T-helper 22 cell (primary cell): ENCODE data around the gene TBC1D24.

Experiments used
- DNase-seq: peaks from one replicate; pipeline ENCODE4 v3.0.0-alpha.2; 2020; ENCODE audit warnings: low read depth

TBC1D24 gene

GRCh38 chr16:2482708-2483534 is 8.0 kb downstream of the TBC1D24 start:
- DNase-seq: no peak

GRCh38 chr16:2483939-2484897 is 9.3 kb downstream of the TBC1D24 start:
- no peak for DNase-seq

GRCh38 chr16:2484898-2485508 is 10.1 kb downstream of the TBC1D24 start:
- no peak for DNase-seq

GRCh38 chr16:2485811-2486507 is 11.0 kb downstream of the TBC1D24 start:
- no peak for DNase-seq

GRCh38 chr16:2486645-2487516 is 12.0 kb downstream of the TBC1D24 start:
- DNase-seq: peak; percentile 66

GRCh38 chr16:2487517-2487842 is 12.6 kb downstream of the TBC1D24 start:
- DNase-seq: no peak

- no peak for DNase-seq
These were observed 13.1 kb downstream of the TBC1D24 start for GRCh38 chr16:2487903-2488531.

GRCh38 chr16:2489581-2489980 is 14.7 kb downstream of the TBC1D24 start:
- no peak for DNase-seq

GRCh38 chr16:2490190-2491105 is 15.5 kb downstream of the TBC1D24 start:
- no peak for DNase-seq

- DNase-seq: no peak
These were observed 17.4 kb downstream of the TBC1D24 start for GRCh38 chr16:2492292-2492691.

GRCh38 chr16:2493605-2494004 is 18.7 kb downstream of the TBC1D24 start:
- no peak for DNase-seq

GRCh38 chr16:2494616-2495015 is 19.7 kb downstream of the TBC1D24 start:
- no peak for DNase-seq

- DNase-seq: no peak
These were observed 20.1 kb downstream of the TBC1D24 start for GRCh38 chr16:2495041-2495440.

GRCh38 chr16:2496223-2497115 is 21.5 kb downstream of the TBC1D24 start:
- DNase-seq: no peak

- DNase-seq: no peak
These were observed 22.2 kb downstream of the TBC1D24 start for GRCh38 chr16:2497116-2497630.

- DNase-seq: no peak
These were observed 23.0 kb downstream of the TBC1D24 start for GRCh38 chr16:2497695-2498484.

GRCh38 chr16:2498531-2499253 is 23.8 kb downstream of the TBC1D24 start:
- no peak for DNase-seq
